Heart left ventricle (tissue), 13 donors: ENCODE measurements around the gene CDHR3.

Source experiments
- POLR2A ChIP-seq, 2 donors: fragments of 450-650 bp; IDR thresholded peaks; one replicate each; pipeline ENCODE4 v1.6.1; 2017; ENCODE audit warnings: antibody characterized with exemption in 2 of 2, mild to moderate bottlenecking in 2 of 2, moderate library complexity in 2 of 2
- TF ChIP-seq, protein P1 (sequence below), 12 donors: fragments of 200-600 bp; sonication (generic) in 4 of 12; IDR thresholded peaks; one replicate each; pipeline versions ENCODE4 v1.5.0 to v1.8.0; 2018 to 2022; ENCODE audit warnings: antibody characterized with exemption in 12 of 12, mild to moderate bottlenecking in 5 of 12
- donor health status: ischemic (EF 13 %, LVEDD 7.1; RV severe dilation, severe dysfunction).
- donor health status: DM: no; HTN: yes; CAD: no.
- donor health status: DM: no; HTN: no; CAD: no.
- donor health status: ischemic (EF 25% LVEDD 6.9; RV normal size, moderate dysfunction).
- donor health status: ischemic (EF 25% LVEDD 5.7; RV mildly dilated, moderate dysfunction).
- donor health status: ischemic (EF 35%, LVEDD 5.7; RV mildly dilated, moderate dysfunction).
- donor health status: nonischemic (EF 11% LVEDD 7.7; RV severe dilation, severe dysfunction).
- donor health status: DM: yes; HTN: yes; CAD: no.
- donor health status: PGD.
- donor health status: ischemic (EF 29% LVEDD 5.4; RV normal size, mild dysfunction).
- donor health status: nonischemic (EF 23%, LVEDD 6.1; RV moderate dilation, normal function).

DNA sequence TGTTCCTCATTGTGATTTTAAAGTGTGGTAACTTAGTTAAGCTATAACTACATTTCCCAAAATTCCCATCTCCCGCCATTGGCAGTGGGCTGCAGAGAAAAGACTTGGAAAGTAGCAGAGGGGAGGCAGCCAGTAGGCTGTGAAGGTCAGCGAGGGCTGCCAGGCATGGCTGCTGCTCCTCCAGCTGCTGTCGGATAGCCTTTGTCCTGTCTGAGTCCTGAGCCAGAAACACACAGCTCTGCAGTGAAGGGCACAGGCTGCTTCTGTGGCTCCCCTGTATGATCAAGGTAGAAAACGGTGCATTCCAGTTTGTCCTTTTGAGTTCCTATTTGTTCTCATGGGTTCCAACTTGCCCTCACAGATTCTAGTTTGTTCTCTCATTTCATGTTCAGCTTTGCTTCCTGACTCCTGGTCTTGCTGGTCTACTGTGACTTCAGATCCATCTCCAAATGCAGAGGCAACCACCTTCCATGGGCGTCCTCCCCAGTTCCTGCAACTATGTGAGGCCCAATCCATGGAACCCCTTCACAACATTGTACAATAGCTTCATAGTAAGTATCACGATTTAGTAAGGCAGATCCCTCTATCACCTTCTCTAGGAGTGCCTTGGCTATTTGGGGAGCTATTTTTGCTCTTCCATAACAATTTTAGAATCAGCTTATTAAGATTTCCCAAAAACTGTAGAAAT lies 117.4 kb downstream of the CDHR3 start:
- no peak for TF ChIP-seq POLR2A (IDR thresholded peaks at IDR 0.05)
- TF ChIP-seq, protein P1, sequence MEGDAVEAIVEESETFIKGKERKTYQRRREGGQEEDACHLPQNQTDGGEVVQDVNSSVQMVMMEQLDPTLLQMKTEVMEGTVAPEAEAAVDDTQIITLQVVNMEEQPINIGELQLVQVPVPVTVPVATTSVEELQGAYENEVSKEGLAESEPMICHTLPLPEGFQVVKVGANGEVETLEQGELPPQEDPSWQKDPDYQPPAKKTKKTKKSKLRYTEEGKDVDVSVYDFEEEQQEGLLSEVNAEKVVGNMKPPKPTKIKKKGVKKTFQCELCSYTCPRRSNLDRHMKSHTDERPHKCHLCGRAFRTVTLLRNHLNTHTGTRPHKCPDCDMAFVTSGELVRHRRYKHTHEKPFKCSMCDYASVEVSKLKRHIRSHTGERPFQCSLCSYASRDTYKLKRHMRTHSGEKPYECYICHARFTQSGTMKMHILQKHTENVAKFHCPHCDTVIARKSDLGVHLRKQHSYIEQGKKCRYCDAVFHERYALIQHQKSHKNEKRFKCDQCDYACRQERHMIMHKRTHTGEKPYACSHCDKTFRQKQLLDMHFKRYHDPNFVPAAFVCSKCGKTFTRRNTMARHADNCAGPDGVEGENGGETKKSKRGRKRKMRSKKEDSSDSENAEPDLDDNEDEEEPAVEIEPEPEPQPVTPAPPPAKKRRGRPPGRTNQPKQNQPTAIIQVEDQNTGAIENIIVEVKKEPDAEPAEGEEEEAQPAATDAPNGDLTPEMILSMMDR (IDR thresholded peaks at IDR 0.05), result no peak
